ENCODE measurements around the gene ITGA1. TPM values are rescaled to one million over a fixed set of nuclear protein-coding genes. Genes with fewer than 3 reads are reported as not detected.

The ITGA1 gene
- total and polyA plus RNA-seq, 2 of the 8 experiments (the other 6 are each of a cell fraction or from before 2014, with no cell fraction given): 2.3 to 9.0 TPM

DNA sequence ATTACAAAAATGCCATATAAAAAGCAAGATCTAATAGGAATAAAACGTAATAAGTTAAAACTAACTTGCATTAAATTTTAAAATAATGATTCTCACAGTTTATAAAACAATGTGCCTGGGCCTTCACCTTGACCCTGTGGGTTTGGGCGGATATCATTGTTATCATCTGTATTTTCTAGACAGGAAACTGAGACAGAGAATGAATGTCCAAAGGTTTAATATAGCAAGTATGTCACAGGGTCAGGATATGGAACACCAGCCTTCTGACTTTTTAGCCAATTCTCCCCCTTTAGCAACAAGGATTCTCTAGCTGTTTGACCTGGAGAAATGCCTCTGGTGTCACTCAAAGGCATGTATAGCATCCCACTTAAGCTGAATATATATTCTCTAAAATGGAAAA lies 67.2 kb downstream of the ITGA1 start:
- H3K56ac ChIP-seq (replicated peaks; ENCODE audit: insufficient read length, low read depth, low read length): no peak overlapping the region
- ChIA-PET POLR2A (ENCODE audit: partially characterized antibody) (no interaction called here), CTCF (ENCODE audit: partially characterized antibody) (interaction anchor here (1.3 to 2.2 kb wide), 4 partner anchors 13 to 69 kb away, joined by 3 to 5 read pairs (median 5); no protein-coding TSS in a partner anchor)
- no peak overlapping the region for H4K8ac ChIP-seq (ENCODE audit: extremely low read depth, insufficient read depth, low read length)
- H3K4me1 ChIP-seq (replicated peaks in 1 of 4; ENCODE audit: control insufficient read depth in 3 of 4, insufficient read depth in 4 of 4, low read length in 3 of 4): no peaks in the 10 kb centered on the region
- no peak overlapping the region for H4K91ac ChIP-seq (replicated peaks; ENCODE audit: insufficient read length, low read length)
- H3K79me1 ChIP-seq (ENCODE audit: low read depth, low read length): no peaks in the 10 kb centered on the region
- no peak overlapping the region for H2BK20ac ChIP-seq (ENCODE audit: low read length)
- no peak for FAIRE-seq
- no peak overlapping the region for H2AK5ac ChIP-seq (ENCODE audit: low read depth, low read length)
- no peak overlapping the region for H3K14ac ChIP-seq (ENCODE audit: insufficient read length)
- no peak overlapping the region for H3K4me3 ChIP-seq (ENCODE audit: extremely low read depth in 1 of 4, insufficient read depth in 2 of 4, low read depth in 3 of 4, low read length in 4 of 4)
- DNase-seq (ENCODE audit: low read depth in 1 of 2, low spot score in 2 of 2): no peak
- H3K23ac ChIP-seq (ENCODE audit: insufficient read length): no peak overlapping the region
- no peak overlapping the region for H3K9ac ChIP-seq (replicated peaks in 1 of 4; ENCODE audit: extremely low read depth in 1 of 4, low read depth in 3 of 4, low read length in 3 of 4)
- no peak overlapping the region for H2BK12ac ChIP-seq (ENCODE audit: low read depth, low read length)
- no peak overlapping the region for H3K4me2 ChIP-seq (ENCODE audit: insufficient read depth in 1 of 2, low read depth in 2 of 2, low read length in 2 of 2)
- no peak overlapping the region for H2AFZ ChIP-seq (ENCODE audit: low read length)
- H4K5ac ChIP-seq (ENCODE audit: insufficient read length, low read depth, low read length): no peak overlapping the region
- no peaks in the 10 kb centered on the region for H3K79me2 ChIP-seq (ENCODE audit: control insufficient read depth in 1 of 2, insufficient read depth in 2 of 2, low read length in 2 of 2)
- H3K18ac ChIP-seq (ENCODE audit: extremely low read depth, low read length): no peak overlapping the region
- H3K27ac ChIP-seq (ENCODE audit: low read depth, low read length): no peak overlapping the region
- no peak overlapping the region for H2BK120ac ChIP-seq (replicated peaks; ENCODE audit: low read depth, low read length)
- no peaks in the 10 kb centered on the region for H4K20me1 ChIP-seq (replicated peaks in 1 of 2; ENCODE audit: control insufficient read depth in 1 of 2, insufficient read depth in 2 of 2, low read length in 2 of 2)
- H3K9me3 ChIP-seq (ENCODE audit: insufficient read depth in 2 of 2, low read depth in 1 of 2, low read length in 1 of 2): no peaks in the 10 kb centered on the region
- no peaks in the 10 kb centered on the region for H3K36me3 ChIP-seq (ENCODE audit: control insufficient read depth in 2 of 4, insufficient read depth in 4 of 4, low read length in 3 of 4)
- whole genome bisulfite sequencing, 2 experiments (ENCODE audit: extremely low coverage in 1 of 2, insufficient coverage in 1 of 2, insufficient read length in 1 of 2, insufficient replicate concordance in 2 of 2, low coverage in 1 of 2, low lambda C conversion rate in 2 of 2, missing lambda C conversion rate in 1 of 2): 86% methylated on average over 2 of the region's 2 CpGs; no CpG with 5 or more reads in 1 of the 2 experiments
- H2BK15ac ChIP-seq (ENCODE audit: low read length): no peak overlapping the region
- no peak overlapping the region for H3K4ac ChIP-seq (replicated peaks; ENCODE audit: insufficient read length, low read depth, low read length)
- H2BK5ac ChIP-seq (ENCODE audit: low read depth, low read length): no peak overlapping the region
- H3K23me2 ChIP-seq (ENCODE audit: low read depth, low read length): no peaks in the 10 kb centered on the region
- H3K27me3 ChIP-seq (replicated peaks in 1 of 4; ENCODE audit: control insufficient read depth in 3 of 4, extremely low read depth in 1 of 4, insufficient read depth in 3 of 4, low read length in 3 of 4): peaks cover 0 to 3% (median 0%) of the 10 kb centered on the region in 4 experiments; a peak in 1 of 7 replicates
- TF ChIP-seq CHD1 (IDR thresholded peaks at IDR 0.05; ENCODE audit: low read depth, low read length) (no peak), GABPA (IDR thresholded peaks at IDR 0.05; ENCODE audit: borderline replicate concordance, insufficient read depth, low read length) (no peak), POLR2A (IDR thresholded peaks at IDR 0.05; ENCODE audit: control extremely low read depth in 1 of 2, low read depth in 2 of 2, low read length in 2 of 2) (no peak), TEAD4 (IDR thresholded peaks at IDR 0.05; ENCODE audit: low read depth, low read length) (no peak), SP1 (IDR thresholded peaks at IDR 0.05; ENCODE audit: low read depth, low read length) (no peak), TBP (IDR thresholded peaks at IDR 0.05; ENCODE audit: low read depth, low read length) (no peak), ASH2L (IDR thresholded peaks at IDR 0.05; ENCODE audit: low read length) (no peak), TCF12 (IDR thresholded peaks at IDR 0.05; ENCODE audit: low read depth, low read length) (no peak), HDAC2 (IDR thresholded peaks at IDR 0.05; ENCODE audit: borderline replicate concordance in 1 of 2, low read depth in 2 of 2, low read length in 2 of 2) (no peak)
- TF ChIP-seq, protein P1, sequence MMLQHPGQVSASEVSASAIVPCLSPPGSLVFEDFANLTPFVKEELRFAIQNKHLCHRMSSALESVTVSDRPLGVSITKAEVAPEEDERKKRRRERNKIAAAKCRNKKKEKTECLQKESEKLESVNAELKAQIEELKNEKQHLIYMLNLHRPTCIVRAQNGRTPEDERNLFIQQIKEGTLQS (IDR thresholded peaks at IDR 0.05; ENCODE audit: insufficient read depth, low read depth, low read length): no peak
